ENCODE results near the gene SMIM45.

GRCh38 chr22:41917375-41917902 lies 34.5 kb upstream of the SMIM45 start:
- TF ChIP-seq CTCF (IDR thresholded peaks at IDR 0.05) = no peak
- TF ChIP-seq POLR2A (IDR thresholded peaks at IDR 0.05) = no peak
- no peak for TF ChIP-seq POLR2AphosphoS5 (IDR thresholded peaks at IDR 0.05)
- TF ChIP-seq EP300 (IDR thresholded peaks at IDR 0.05) = no peak
